Right atrium auricular region (tissue), 2 donors: ENCODE results near the gene IFIT1B. TPM values are rescaled to one million over a fixed set of nuclear protein-coding genes. Genes with fewer than 3 reads are reported as not detected.
"Not testable (repeated sequence)": the region's sequence is repeated elsewhere in the genome, so short reads cannot be mapped to it uniquely, and the experiment has no call there.

Source experiments
- DNase-seq: peaks from one replicate; pipeline ENCODE4 v3.0.0-alpha.2; 2019; ENCODE audit warnings: low spot score
- H3K27ac ChIP-seq, 2 donors: fragments of 200-600 bp; sonication (generic); 1 replicate in 1 of 2; 2 replicates in 1 of 2; pipeline ENCODE4 v1.5.1; 2016 to 2019
- H3K27me3 ChIP-seq, 2 donors: fragments of 200-600 bp; sonication (generic); one replicate each; pipeline versions ENCODE4 v1.5.1 to v1.6.0; 2017 to 2019
- H3K36me3 ChIP-seq: fragments of 200-600 bp; sonication (generic); one replicate; pipeline ENCODE4 v1.5.1; 2016
- H3K4me1 ChIP-seq, 2 donors: fragments of 200-600 bp; sonication (generic); one replicate each; pipeline versions ENCODE4 v1.5.1 to v1.6.0; 2017 to 2019
- H3K4me3 ChIP-seq, 2 donors: fragments of 200-600 bp; sonication (generic); 1 replicate in 1 of 2; 2 replicates in 1 of 2; pipeline ENCODE4 v1.5.1; 2017 to 2019; ENCODE audit warnings: mild to moderate bottlenecking in 1 of 2, moderate library complexity in 1 of 2
- H3K9me3 ChIP-seq, 2 donors: fragments of 200-600 bp; sonication (generic); one replicate each; pipeline ENCODE4 v1.5.1; 2019
- total RNA-seq, 2 donors: library from RNA; depleted of rRNA; stranded (reverse); fragments of >200 nt; gene quantifications; one replicate each; pipeline ENCODE4 v1.1.0, GENCODE V29; 2016
- TF ChIP-seq, protein P1 (sequence below), 2 donors: fragments of 200-600 bp; sonication (generic); IDR thresholded peaks; one replicate each; pipeline ENCODE4 v1.5.1; 2019; ENCODE audit warnings: antibody characterized with exemption in 2 of 2

The IFIT1B gene
- total RNA-seq, 2 donors from 2014 or later: 0.24 TPM; not detected in 1

DNA sequence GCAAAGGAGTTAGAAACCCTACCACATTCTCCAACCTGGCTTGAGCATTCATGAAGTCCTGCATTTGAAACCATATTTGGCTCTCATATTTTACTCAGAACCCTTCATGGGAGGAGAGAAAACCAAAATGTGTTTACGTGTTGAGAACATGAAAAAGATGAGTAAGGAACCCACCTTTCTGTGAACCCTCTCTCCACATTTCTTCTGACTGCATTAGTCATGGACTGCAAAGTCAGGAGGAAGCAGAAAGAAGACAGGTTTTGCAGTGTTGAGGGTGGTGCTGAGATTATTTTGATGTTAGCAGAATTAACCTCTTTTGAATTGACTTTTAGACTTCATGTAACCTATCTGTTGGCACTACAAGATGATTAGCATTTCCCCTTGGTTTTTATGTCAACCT, 4.9 kb downstream of the IFIT1B start:
- TF ChIP-seq, protein P1, sequence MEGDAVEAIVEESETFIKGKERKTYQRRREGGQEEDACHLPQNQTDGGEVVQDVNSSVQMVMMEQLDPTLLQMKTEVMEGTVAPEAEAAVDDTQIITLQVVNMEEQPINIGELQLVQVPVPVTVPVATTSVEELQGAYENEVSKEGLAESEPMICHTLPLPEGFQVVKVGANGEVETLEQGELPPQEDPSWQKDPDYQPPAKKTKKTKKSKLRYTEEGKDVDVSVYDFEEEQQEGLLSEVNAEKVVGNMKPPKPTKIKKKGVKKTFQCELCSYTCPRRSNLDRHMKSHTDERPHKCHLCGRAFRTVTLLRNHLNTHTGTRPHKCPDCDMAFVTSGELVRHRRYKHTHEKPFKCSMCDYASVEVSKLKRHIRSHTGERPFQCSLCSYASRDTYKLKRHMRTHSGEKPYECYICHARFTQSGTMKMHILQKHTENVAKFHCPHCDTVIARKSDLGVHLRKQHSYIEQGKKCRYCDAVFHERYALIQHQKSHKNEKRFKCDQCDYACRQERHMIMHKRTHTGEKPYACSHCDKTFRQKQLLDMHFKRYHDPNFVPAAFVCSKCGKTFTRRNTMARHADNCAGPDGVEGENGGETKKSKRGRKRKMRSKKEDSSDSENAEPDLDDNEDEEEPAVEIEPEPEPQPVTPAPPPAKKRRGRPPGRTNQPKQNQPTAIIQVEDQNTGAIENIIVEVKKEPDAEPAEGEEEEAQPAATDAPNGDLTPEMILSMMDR (IDR thresholded peaks at IDR 0.05): no peak
- H3K9me3 ChIP-seq: no peaks in the 10 kb centered on the region
- no peaks in the 10 kb centered on the region for H3K36me3 ChIP-seq
- no peaks in the 10 kb centered on the region for H3K4me1 ChIP-seq
- DNase-seq: no peak
- no peak overlapping the region for H3K4me3 ChIP-seq
- no peak overlapping the region for H3K27ac ChIP-seq
- H3K27me3 ChIP-seq: no peaks in the 10 kb centered on the region

DNA sequence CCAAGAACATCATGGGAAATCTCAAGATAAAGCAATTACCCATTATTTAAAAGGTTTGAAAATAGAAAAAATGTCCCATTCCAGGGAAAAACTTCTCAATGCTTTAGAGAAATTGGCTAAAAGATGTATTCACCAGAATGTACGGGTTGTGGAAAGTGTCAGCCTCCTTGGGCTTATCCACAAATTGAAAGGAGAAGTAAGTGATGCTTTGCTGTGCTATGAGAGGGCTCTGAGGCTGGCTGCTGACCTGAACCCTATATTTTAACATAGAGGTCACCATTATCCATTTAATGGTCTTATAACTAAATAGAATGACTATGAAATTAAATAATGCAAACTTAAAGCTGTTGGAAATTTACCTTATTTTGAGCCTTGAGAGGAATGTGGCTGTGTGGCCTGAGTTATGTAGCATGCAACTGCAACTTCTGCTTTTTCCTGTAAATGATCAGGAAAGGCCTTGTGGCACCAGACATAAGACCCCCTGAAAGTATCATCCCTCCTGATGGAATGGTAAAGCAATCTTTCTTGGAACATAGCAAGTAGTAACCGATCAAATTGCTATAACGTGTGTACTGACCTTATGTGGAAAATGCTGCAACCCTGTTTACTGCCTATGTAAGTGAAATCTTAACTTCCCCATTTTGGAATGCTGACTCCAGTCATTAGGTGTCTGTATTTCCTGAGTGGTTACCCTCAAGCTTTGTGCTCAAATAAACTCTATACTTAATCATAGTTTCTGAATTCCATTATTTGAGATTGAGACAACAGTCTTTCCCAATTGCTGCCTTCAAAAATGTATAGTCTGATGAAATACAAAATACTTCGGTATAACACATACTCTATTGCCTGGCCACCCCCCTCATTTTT, 6.9 kb downstream of the IFIT1B start:
- Histone ChIP-seq H3K27ac (no peak overlapping the region), H3K9me3 (no peaks in the 10 kb centered on the region), H3K27me3 (no peaks in the 10 kb centered on the region), H3K4me1 (no peaks in the 10 kb centered on the region), H3K4me3 (no peak overlapping the region), H3K36me3 (no peaks in the 10 kb centered on the region)
- TF ChIP-seq, protein P1 (IDR thresholded peaks at IDR 0.05): no peak
- no peak for DNase-seq

DNA sequence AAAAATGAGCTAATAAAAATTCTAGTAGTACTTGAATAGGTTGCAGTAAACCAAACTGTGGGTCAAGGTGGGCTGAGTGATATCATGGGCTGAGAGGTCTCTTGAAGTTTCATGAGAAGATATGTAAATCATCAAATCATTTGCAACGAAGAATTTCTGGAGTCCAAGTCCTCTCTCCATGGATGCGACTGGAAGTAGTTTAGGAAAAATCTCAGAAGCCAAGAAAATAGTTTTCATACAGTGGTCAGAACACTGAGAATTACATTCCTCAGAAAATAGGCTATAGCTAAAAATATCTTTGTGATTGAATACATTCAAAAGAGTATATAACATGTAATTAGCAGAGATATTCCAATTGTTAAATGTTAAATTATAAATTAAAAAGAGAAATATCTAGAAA, 10.9 kb downstream of the IFIT1B start:
- Histone ChIP-seq H3K36me3 (no peaks in the 10 kb centered on the region), H3K4me1 (peaks cover 0 to 31% of the 10 kb centered on the region in 2 donors), H3K4me3 (no peak overlapping the region), H3K9me3 (no peaks in the 10 kb centered on the region), H3K27ac (no peak overlapping the region), H3K27me3 (no peaks in the 10 kb centered on the region)
- TF ChIP-seq, protein P1 (IDR thresholded peaks at IDR 0.05): no peak
- no peak for DNase-seq

DNA sequence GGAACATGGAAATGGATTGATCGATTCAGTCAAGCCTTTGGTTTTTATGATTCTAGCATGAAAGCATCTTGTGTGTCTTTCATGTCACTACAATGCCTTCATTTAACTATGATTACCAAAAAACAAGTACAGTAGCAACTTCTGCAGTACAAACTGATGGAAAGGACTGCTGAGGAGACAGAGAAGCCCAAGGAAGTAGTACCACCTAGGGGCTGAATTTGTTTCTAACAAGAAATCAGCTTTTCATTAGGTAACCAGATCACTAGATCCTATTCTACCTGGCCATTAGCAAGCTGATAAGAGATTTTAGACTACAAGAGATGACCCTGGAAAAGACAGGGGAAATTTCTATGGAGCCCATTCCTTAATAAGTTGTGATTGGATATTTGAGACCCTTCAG, 11.4 kb downstream of the IFIT1B start:
- Histone ChIP-seq H3K9me3 (no peaks in the 10 kb centered on the region), H3K27me3 (no peaks in the 10 kb centered on the region), H3K4me3 (no peak overlapping the region), H3K4me1 (peaks cover 0 to 36% of the 10 kb centered on the region in 2 donors), H3K36me3 (no peaks in the 10 kb centered on the region), H3K27ac (no peak overlapping the region)
- TF ChIP-seq, protein P1 (IDR thresholded peaks at IDR 0.05): peak in 1 of 2 donors; percentile 62
- DNase-seq: no peak

DNA sequence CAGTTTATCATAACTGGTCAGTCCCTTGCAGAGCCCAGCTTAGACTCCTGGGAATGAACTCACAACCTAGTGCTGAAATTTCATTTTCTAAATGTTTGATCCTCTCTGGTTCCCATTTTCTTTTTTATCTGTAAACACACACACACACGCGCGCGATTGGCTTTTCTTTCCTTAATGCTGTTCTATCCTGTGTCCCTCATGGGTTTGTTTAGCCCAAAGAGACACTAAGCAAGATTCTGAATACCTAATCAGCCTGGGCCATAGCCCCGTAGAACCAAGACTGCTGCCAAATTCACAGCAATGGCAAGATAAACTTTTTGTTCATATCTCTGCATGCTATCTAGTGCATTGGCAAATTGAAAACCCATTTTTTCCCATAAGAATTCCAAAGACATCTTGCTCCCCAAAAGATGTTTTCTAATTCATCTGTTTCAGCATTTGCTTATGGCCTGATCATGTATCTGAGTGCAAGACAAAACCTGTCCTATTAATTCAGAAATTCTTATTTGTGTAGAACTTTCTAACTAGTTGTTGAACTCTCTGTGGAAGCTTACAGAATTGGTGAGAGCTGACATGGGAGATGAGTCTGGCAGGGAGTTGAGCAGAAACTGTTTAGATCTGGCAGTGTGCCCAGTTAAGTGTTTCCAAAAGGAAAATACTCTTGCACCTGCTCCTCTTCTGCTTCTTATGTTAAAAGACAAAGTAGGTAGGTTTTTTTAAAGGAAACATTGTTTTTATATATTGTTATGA, 12.8 kb downstream of the IFIT1B start:
- H3K4me1 ChIP-seq: peaks cover 0 to 45% of the 10 kb centered on the region in 2 donors
- DNase-seq: no peak
- TF ChIP-seq, protein P1 (IDR thresholded peaks at IDR 0.05): no peak

DNA sequence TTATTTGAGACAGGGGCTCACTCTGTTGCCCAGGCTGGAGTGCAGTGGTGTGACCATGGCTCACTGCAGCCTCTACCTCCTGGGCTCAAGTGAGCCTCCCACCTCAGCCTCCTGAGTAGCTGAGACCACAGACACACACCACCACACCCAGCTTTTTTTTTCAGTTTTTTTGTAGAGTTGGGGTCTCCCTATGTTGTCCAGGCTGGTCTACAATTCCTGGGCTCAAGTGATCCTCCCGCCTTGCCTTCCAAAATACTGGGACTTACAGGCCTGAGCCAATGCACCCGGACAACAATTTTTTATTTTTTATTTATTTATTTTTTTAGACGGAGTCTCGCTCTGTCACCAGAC, 13.3 kb downstream of the IFIT1B start:
- Histone ChIP-seq H3K4me1 (peaks cover 0 to 45% of the 10 kb centered on the region in 2 donors), H3K27ac (peak overlapping the region; percentile 80 to 85)
- H3K9me3 ChIP-seq, H3K4me3 ChIP-seq, DNase-seq, H3K36me3 ChIP-seq, H3K27me3 ChIP-seq: not testable (repeated sequence)

More for the DNA sequence above, 12.8 kb downstream of the IFIT1B start:
- Histone ChIP-seq H3K9me3 (no peaks in the 10 kb centered on the region), H3K36me3 (no peaks in the 10 kb centered on the region), H3K4me3 (no peak overlapping the region), H3K27ac (peak overlapping the region; percentile 80 to 85), H3K27me3 (no peaks in the 10 kb centered on the region)
